Measurements from ENCODE around the gene GAPVD1. TPM values are rescaled to one million over a fixed set of nuclear protein-coding genes. Genes with fewer than 3 reads are reported as not detected.

The GAPVD1 gene
- total RNA-seq, 1 experiment from 2014 or later: 66.2 TPM

DNA sequence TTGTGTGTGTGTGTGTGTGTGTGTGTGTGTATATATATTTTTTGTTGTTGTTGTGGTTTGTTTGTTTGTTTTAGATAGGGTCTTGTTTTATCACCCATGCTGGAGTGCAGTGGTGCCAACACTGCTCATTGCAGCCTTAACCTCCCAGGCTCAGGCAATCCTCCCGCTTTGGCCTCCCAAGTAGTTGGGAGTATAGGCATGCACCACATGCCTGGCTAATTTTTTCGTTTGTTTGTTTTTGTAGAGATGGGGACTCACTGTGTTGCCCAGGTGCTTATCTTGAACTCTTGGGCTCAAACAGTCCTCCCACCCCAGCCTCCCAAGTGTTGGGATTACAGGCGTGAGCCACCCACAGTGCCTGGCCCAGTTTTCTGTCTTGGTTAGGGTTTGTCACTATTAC lies 77.3 kb downstream of the GAPVD1 start:
- intact Hi-C loops (cut with micrococcal nuclease; ENCODE audit: unreplicated experiment): no loop called here
- TF ChIP-seq, protein P1, sequence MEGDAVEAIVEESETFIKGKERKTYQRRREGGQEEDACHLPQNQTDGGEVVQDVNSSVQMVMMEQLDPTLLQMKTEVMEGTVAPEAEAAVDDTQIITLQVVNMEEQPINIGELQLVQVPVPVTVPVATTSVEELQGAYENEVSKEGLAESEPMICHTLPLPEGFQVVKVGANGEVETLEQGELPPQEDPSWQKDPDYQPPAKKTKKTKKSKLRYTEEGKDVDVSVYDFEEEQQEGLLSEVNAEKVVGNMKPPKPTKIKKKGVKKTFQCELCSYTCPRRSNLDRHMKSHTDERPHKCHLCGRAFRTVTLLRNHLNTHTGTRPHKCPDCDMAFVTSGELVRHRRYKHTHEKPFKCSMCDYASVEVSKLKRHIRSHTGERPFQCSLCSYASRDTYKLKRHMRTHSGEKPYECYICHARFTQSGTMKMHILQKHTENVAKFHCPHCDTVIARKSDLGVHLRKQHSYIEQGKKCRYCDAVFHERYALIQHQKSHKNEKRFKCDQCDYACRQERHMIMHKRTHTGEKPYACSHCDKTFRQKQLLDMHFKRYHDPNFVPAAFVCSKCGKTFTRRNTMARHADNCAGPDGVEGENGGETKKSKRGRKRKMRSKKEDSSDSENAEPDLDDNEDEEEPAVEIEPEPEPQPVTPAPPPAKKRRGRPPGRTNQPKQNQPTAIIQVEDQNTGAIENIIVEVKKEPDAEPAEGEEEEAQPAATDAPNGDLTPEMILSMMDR (IDR thresholded peaks at IDR 0.05; ENCODE audit: insufficient read depth in 1 of 2, low read depth in 1 of 2, low read length in 1 of 2, severe bottlenecking in 1 of 2, unreplicated experiment in 1 of 2): no peak
- H3K4me3 Mint-ChIP-seq (ENCODE audit: unreplicated experiment): no peak overlapping the region
- POLR2A ChIA-PET: no interaction called here
- H3K4me3 ChIP-seq (ENCODE audit: low read depth, low read length): no peak overlapping the region
- H3K36me3 Mint-ChIP-seq (ENCODE audit: insufficient read depth, unreplicated experiment): peaks cover 71% of the 10 kb centered on the region
- CTCF ChIA-PET: no interaction called here
- H3K9me3 ChIP-seq: no peaks in the 10 kb centered on the region
- H3K4me1 Mint-ChIP-seq (ENCODE audit: low read depth, unreplicated experiment): no peaks in the 10 kb centered on the region
- no TSS peak for BruUV-seq (replicated peaks)
- no peaks in the 10 kb centered on the region for H3K4me1 ChIP-seq
- no peak for DNase-seq
- peaks cover 1% of the 10 kb centered on the region; the same call in 1 of the 2 replicates for H3K36me3 ChIP-seq (ENCODE audit: control insufficient read depth, insufficient read depth, low read length)
- H3K27ac Mint-ChIP-seq (ENCODE audit: unreplicated experiment): no peak overlapping the region
- H3K9me3 Mint-ChIP-seq (ENCODE audit: unreplicated experiment): no peaks in the 10 kb centered on the region
- H3K27me3 ChIP-seq (replicated peaks; ENCODE audit: control insufficient read depth, insufficient read depth, low read length): no peaks in the 10 kb centered on the region
- H3K27me3 Mint-ChIP-seq (ENCODE audit: insufficient read depth, unreplicated experiment): no peaks in the 10 kb centered on the region

DNA sequence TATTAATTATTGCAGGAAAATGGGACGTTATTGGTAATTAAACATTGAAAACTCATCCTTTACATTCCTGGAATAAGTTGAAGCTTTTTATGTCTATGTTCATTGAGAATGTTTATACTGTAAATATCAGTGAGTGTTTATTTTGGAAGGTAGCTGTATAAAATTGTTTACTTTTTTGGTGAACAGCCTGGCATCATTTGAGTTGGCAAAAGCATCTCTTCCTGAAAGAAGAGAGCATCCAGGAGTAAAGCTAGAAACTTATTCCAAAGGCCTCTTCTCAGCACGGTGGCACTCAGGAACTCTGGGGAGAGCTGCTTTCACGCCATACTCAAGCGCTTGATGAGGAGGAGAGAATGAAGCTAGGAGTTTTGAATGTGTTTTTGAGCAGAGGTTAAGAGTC lies 79.9 kb downstream of the GAPVD1 start:
- Mint-ChIP-seq H3K27ac (ENCODE audit: unreplicated experiment) (no peak overlapping the region), H3K36me3 (ENCODE audit: insufficient read depth, unreplicated experiment) (peaks cover 70% of the 10 kb centered on the region), H3K27me3 (ENCODE audit: insufficient read depth, unreplicated experiment) (no peaks in the 10 kb centered on the region), H3K9me3 (ENCODE audit: unreplicated experiment) (no peaks in the 10 kb centered on the region), H3K4me1 (ENCODE audit: low read depth, unreplicated experiment) (peaks cover 6% of the 10 kb centered on the region), H3K4me3 (ENCODE audit: unreplicated experiment) (no peak overlapping the region)
- Histone ChIP-seq H3K4me3 (ENCODE audit: low read depth, low read length) (no peak overlapping the region), H3K4me1 (peaks cover 9% of the 10 kb centered on the region), H3K9me3 (no peaks in the 10 kb centered on the region), H3K36me3 (ENCODE audit: control insufficient read depth, insufficient read depth, low read length) (peaks cover 1% of the 10 kb centered on the region; the same call in 1 of the 2 replicates), H3K27me3 (replicated peaks; ENCODE audit: control insufficient read depth, insufficient read depth, low read length) (no peaks in the 10 kb centered on the region)
- BruUV-seq (replicated peaks): no TSS peak
- intact Hi-C loops (cut with micrococcal nuclease; ENCODE audit: unreplicated experiment): no loop called here
- no peak for DNase-seq
- ChIA-PET CTCF (no interaction called here), POLR2A (no interaction called here)
- TF ChIP-seq, protein P1 (IDR thresholded peaks at IDR 0.05; ENCODE audit: insufficient read depth in 1 of 2, low read depth in 1 of 2, low read length in 1 of 2, severe bottlenecking in 1 of 2, unreplicated experiment in 1 of 2): no peak

DNA sequence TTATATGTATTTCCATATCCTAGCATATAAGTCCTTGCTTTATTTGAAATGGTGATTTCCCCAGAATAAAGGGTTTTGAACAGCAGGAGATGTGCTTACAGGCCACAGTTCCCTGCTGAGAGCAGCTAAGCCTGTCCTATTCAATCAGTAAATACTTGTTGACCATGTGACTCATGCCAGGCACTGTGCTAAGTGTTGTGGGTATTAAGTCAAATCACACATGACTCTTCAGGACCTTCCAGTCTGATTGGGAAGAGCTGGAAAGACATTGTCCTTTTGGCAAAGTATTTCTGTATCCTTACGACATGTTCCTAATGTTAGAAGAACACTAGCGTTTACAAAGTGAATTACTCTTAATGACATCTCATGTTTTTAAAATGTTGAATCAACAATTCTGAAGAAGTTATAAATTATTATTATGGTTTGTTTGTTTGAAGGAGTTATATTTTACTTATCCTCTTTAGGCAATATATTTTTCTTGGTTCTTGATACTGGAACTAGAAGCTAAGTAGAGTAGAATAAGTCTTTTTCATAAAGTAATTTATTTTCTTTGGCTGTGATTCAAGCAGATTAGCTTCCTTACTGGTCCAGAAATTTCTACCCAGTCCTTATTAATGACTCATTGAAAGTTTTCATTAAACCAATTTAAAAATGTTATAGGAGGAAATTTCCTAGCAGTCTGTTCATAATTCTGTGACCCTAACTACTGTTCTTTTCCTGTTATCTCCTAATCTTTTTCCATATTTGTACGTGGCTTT lies 82.1 kb downstream of the GAPVD1 start:
- no peak overlapping the region for H3K27ac Mint-ChIP-seq (ENCODE audit: unreplicated experiment)
- BruUV-seq (replicated peaks): no TSS peak
- H3K36me3 ChIP-seq (ENCODE audit: control insufficient read depth, insufficient read depth, low read length): peaks cover 3% of the 10 kb centered on the region
- no peaks in the 10 kb centered on the region for H3K27me3 Mint-ChIP-seq (ENCODE audit: insufficient read depth, unreplicated experiment)
- CTCF ChIA-PET: no interaction called here
- no peak overlapping the region for H3K4me3 ChIP-seq (ENCODE audit: low read depth, low read length)
- POLR2A ChIA-PET: no interaction called here
- H3K36me3 Mint-ChIP-seq (ENCODE audit: insufficient read depth, unreplicated experiment): peaks cover 70% of the 10 kb centered on the region
- no peak overlapping the region for H3K4me3 Mint-ChIP-seq (ENCODE audit: unreplicated experiment)
- no peaks in the 10 kb centered on the region for H3K9me3 ChIP-seq
- no peak for DNase-seq
- H3K9me3 Mint-ChIP-seq (ENCODE audit: unreplicated experiment): no peaks in the 10 kb centered on the region
- no peaks in the 10 kb centered on the region for H3K27me3 ChIP-seq (replicated peaks; ENCODE audit: control insufficient read depth, insufficient read depth, low read length)
- intact Hi-C loops (cut with micrococcal nuclease; ENCODE audit: unreplicated experiment): no loop called here
- peaks cover 12% of the 10 kb centered on the region for H3K4me1 ChIP-seq
- H3K4me1 Mint-ChIP-seq (ENCODE audit: low read depth, unreplicated experiment): peaks cover 6% of the 10 kb centered on the region
- TF ChIP-seq, protein P1 (IDR thresholded peaks at IDR 0.05; ENCODE audit: insufficient read depth in 1 of 2, low read depth in 1 of 2, low read length in 1 of 2, severe bottlenecking in 1 of 2, unreplicated experiment in 1 of 2): no peak
